GM18498 (cell line): ENCODE data around the gene TCF7.

Experiments
- ATAC-seq: cut with Tn5 transposase; IDR thresholded peaks from one replicate; pipeline ENCODE4 v1.9.1; 2021; ENCODE audit warnings: mild to moderate bottlenecking, moderate library complexity; ENCODE audit not compliant: unreplicated experiment

The TCF7 gene

GRCh38 chr5:134111741-134112647, 2.5 kb upstream of the TCF7 start:
- ATAC-seq = no peak

GRCh38 chr5:134112726-134113362, 1.6 kb upstream of the TCF7 start:
- no peak for ATAC-seq

DNA sequence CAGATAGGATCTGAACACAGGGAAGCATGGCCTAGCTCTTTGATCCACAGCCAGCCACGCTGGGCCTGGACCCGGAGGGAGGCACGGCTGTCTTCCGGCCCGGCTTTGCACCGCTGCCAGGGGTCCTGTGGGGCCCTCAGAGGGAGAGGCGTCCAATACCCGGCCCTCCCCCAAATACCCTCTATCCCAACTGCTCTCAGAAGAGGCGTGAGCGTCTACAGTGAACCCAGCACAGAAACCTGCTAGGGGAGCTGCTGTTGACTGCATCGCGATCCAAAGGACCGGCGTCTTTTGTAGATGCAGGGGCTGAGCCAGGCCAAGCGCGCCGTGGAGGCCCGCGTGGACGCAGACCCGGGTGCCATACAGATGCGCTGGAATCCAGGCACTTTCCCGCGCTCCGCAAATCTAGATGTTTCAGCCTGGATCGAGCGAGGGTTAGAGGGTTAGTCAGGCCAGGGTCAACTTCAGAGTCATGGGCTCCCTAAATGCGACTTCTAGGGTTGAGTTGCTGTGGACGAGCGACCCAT, 1.1 kb upstream of the TCF7 start:
- ATAC-seq = no peak

GRCh38 chr5:134114886-134115805, 665 bp downstream of the TCF7 start:
- ATAC-seq = no peak

GRCh38 chr5:134115806-134116175, 1.3 kb downstream of the TCF7 start:
- ATAC-seq = no peak

- ATAC-seq = no peak
Observed at GRCh38 chr5:134116286-134116685, 1.8 kb downstream of the TCF7 start.

- ATAC-seq = no peak
Observed at GRCh38 chr5:134116789-134117761, 2.6 kb downstream of the TCF7 start.

DNA sequence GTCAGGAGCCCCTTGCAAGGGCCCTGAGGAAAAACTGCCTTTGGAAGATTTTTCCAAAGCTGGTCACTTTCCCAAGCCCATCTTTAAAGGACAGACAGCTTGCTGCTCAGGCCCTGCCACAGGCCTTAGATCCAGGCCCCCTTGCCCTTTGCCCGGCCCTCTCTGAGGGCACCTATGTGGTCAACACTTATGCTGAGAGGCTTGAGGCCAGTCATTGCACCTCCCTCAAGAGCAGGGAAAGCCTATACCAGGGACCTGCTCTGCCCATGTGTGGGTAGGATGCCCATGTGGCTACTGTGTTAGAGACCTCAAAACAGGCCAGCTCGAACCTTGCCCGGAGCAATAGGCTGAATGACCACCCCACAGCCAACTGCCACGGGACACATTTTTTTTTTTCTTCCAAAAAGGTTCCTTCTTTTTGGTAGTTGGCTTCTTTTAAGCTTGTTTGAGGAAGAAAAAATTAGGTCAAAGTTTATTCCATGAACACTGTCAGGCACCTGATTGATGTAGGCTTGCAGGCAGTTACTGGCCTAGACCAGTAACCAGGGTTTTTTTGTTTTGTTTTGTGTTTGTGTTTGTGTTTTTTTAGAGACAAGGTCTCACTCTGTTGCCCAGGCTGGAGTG, 3.8 kb downstream of the TCF7 start:
- ATAC-seq = no peak

GRCh38 chr5:134119720-134120119, 5.2 kb downstream of the TCF7 start:
- ATAC-seq = no peak

- no peak for ATAC-seq
Observed at GRCh38 chr5:134120386-134121138, 6.1 kb downstream of the TCF7 start.

GRCh38 chr5:134122530-134122929, 8.0 kb downstream of the TCF7 start:
- ATAC-seq = no peak

DNA sequence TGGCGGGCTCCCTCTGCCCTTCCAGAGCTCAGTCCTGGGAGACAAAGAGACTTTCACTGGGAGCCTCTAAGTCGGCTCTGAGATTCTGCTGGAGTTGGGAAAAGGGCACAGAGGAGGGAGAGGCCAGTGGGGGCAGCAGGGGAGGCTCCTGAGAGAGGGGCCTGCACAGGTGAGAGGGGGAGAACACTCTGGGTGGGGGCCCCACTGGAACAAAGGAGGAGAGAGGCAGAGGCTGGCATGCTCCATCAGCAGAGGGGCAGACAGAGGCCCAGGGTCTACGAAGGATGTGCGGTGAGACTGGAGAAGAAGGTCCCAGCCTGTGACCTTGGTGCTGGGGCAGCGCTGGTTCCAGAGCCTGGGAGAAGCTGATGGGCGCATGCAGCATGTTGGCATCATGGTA, 8.9 kb downstream of the TCF7 start:
- no peak for ATAC-seq

- ATAC-seq = no peak
Observed at GRCh38 chr5:134124289-134125038, 10.0 kb downstream of the TCF7 start.

GRCh38 chr5:134125039-134126015, 10.8 kb downstream of the TCF7 start:
- no peak for ATAC-seq

DNA sequence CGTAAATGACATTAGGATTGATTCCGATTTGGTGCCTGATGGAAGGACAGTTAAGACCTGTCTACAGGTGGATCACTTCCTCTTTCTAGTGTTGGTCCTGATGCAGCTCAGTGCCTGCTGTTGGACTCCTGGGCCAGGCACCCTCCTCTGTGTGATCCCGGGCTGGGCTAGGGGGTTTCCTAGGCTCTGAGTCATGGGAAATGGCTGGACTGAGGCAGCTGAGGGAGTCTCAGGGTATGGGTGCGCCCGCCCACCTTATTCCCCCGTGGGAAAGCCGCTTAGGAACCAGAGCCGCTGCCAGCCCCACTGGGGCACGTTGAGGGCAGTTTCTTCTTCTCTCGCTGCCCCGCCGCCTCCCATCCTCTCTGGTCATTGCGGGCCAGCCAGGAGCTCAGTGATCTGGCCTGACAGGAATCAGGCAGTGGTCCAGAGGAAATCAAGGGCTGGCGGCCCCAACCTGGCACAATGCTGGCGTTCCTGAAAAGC, 12.9 kb downstream of the TCF7 start:
- peak; percentile 54 for ATAC-seq

DNA sequence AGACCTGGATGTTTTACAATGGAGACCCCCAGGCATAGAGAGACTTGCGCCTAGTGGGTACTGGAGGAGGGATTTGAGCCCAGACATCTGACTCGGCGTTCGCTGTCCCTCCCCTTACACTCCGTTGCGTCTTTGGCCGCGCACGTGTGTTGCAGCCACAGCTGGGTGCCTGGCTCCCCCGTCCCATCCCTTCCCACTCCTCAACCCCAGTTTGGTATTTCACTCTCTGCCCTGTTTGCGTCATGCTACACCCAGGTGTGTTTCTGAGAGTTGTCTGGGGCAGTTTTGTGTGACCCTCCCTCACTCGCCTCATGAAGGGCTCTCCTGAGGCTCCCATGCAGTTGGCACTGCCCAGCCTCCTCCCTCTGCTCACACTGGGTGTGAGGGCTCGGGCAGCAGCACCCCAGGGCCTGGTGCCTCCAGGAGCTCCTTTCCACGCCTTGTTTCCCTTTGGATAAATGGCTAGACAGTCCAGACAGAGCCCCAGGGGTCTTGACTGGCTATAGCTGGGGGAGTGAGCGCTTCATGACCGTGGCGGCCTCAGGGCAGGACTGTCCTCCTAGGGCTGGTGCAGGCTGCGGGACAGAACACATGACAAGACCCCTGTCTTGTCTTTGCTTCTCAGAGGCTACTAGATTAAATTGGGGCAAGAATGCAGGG, 13.6 kb downstream of the TCF7 start:
- ATAC-seq = no peak
